SU-DHL-6 (cell line): Measurements from ENCODE around the gene ARMC9.

ENCODE experiments used
- H2AFZ ChIP-seq: fragments of 200-600 bp; sonication (generic); 2 replicates; pipeline ENCODE4 v1.6.1; 2014; ENCODE audit warnings: low read depth, mild to moderate bottlenecking, moderate library complexity, mixed read lengths, antibody characterized with exemption, low read length; ENCODE audit not compliant: severe bottlenecking
- H3F3A ChIP-seq: fragments of 200-600 bp; shearing (Covaris generic); 2 replicates; pipeline ENCODE4 v1.6.0; 2016; ENCODE audit warnings: antibody characterized with exemption, mild to moderate bottlenecking; ENCODE audit not compliant: insufficient read depth
- H3K27ac ChIP-seq: fragments of 200-600 bp; sonication (generic); 2 replicates; pipeline ENCODE4 v1.5.1; 2016; ENCODE audit warnings: low read depth, mild to moderate bottlenecking, low read length, moderate library complexity, mixed read lengths
- H3K27me3 ChIP-seq: fragments of 200-600 bp; sonication (generic), shearing (Covaris generic); 2 replicates; pipeline ENCODE4 v1.6.0; 2014; ENCODE audit warnings: mild to moderate bottlenecking, low read length
- H3K36me3 ChIP-seq: fragments of 200-600 bp; sonication (generic); 2 replicates; pipeline ENCODE4 v1.6.1; 2014; ENCODE audit warnings: mild to moderate bottlenecking, low read length, mixed read lengths
- H3K4me2 ChIP-seq: fragments of 300-600, 200-600 bp; shearing (Covaris generic), sonication (generic); 2 replicates; pipeline ENCODE4 v1.6.0; 2014; ENCODE audit warnings: low read length, low read depth, mild to moderate bottlenecking; ENCODE audit not compliant: poor library complexity, severe bottlenecking
- H3K4me3 ChIP-seq: fragments of 200-600 bp; sonication (generic); 2 replicates; pipeline ENCODE4 v1.5.1; 2014; ENCODE audit warnings: antibody characterized with exemption, low read length, mild to moderate bottlenecking, mixed read lengths; ENCODE audit not compliant: insufficient read depth, poor library complexity, severe bottlenecking
- H3K79me2 ChIP-seq: fragments of 200-600 bp; sonication (generic); 2 replicates; pipeline ENCODE4 v1.6.1; 2014; ENCODE audit warnings: mild to moderate bottlenecking, low read length, moderate library complexity; ENCODE audit not compliant: insufficient read depth
- H3K9ac ChIP-seq: fragments of 200-600 bp; sonication (generic); 2 replicates; pipeline ENCODE4 v1.7.0; 2014; ENCODE audit warnings: mild to moderate bottlenecking, low read length
- H3K9me2 ChIP-seq: fragments of 200-600 bp; sonication (generic); replicated peaks from 2 replicates; pipeline ENCODE4 v1.6.1; 2014; ENCODE audit warnings: low read length; ENCODE audit not compliant: insufficient read depth
- H3K9me3 ChIP-seq: fragments of 200-600 bp; sonication (generic); 2 replicates; pipeline ENCODE4 v1.6.1; 2014; ENCODE audit warnings: low read length, mixed read lengths; ENCODE audit not compliant: insufficient read depth
- H4K20me1 ChIP-seq: fragments of 200-600 bp; sonication (generic); 2 replicates; pipeline ENCODE4 v1.6.1; 2014; ENCODE audit warnings: low read depth, mild to moderate bottlenecking, antibody characterized with exemption, low read length, moderate library complexity, mixed read lengths
- EZH2phosphoT487 ChIP-seq: fragments of 200-600 bp; sonication (generic), shearing (Covaris generic); conservative IDR thresholded peaks from 2 replicates; pipeline ENCODE4 v1.6.1; 2018; ENCODE audit warnings: mild to moderate bottlenecking, antibody characterized with exemption, low read length, moderate library complexity, mixed read lengths
- TF ChIP-seq, protein P1 (sequence below): fragments of 200-600 bp; sonication (generic); IDR thresholded peaks from one replicate; pipeline ENCODE4 v1.5.1; 2017; ENCODE audit warnings: antibody characterized with exemption, mild to moderate bottlenecking, low read length, moderate library complexity; ENCODE audit not compliant: insufficient read depth, poor library complexity, severe bottlenecking

Gene ARMC9

DNA sequence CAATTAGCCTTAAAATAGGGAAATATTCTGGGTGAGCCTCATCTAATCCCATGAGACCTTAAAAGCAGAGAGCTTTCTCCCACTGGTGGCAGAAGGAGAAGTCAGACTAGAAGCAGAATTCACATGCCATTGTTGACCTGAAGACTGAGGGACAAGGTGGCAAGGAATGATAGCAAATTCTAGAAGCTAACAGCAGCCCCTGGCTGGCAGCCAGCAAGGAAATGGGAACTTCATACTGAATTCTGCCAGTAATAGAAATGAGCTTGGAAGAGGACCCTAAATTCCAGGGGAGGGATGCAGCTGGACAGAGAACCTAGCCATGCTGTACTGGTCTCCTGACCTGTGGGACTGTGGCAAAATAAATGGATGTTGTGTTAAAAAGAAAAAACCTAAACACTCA is 216.6 kb downstream of the ARMC9 start:
- Histone ChIP-seq H3K4me3 (no peak overlapping the region), H3K79me2 (no peaks in the 10 kb centered on the region), H3K4me2 (no peak overlapping the region), H4K20me1 (no peaks in the 10 kb centered on the region), H3F3A (peaks cover 6% of the 10 kb centered on the region; the same call in 1 of the 2 replicates), H3K9ac (no peak overlapping the region), H2AFZ (no peak overlapping the region), H3K9me3 (peaks cover 4% of the 10 kb centered on the region; the same call in 1 of the 2 replicates), H3K27ac (no peak overlapping the region), H3K9me2 (no peaks in the 10 kb centered on the region), H3K36me3 (no peaks in the 10 kb centered on the region; the same call in 1 of the 2 replicates), H3K27me3 (no peaks in the 10 kb centered on the region)
- no peak for TF ChIP-seq EZH2phosphoT487
- TF ChIP-seq, protein P1, sequence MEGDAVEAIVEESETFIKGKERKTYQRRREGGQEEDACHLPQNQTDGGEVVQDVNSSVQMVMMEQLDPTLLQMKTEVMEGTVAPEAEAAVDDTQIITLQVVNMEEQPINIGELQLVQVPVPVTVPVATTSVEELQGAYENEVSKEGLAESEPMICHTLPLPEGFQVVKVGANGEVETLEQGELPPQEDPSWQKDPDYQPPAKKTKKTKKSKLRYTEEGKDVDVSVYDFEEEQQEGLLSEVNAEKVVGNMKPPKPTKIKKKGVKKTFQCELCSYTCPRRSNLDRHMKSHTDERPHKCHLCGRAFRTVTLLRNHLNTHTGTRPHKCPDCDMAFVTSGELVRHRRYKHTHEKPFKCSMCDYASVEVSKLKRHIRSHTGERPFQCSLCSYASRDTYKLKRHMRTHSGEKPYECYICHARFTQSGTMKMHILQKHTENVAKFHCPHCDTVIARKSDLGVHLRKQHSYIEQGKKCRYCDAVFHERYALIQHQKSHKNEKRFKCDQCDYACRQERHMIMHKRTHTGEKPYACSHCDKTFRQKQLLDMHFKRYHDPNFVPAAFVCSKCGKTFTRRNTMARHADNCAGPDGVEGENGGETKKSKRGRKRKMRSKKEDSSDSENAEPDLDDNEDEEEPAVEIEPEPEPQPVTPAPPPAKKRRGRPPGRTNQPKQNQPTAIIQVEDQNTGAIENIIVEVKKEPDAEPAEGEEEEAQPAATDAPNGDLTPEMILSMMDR = no peak

DNA sequence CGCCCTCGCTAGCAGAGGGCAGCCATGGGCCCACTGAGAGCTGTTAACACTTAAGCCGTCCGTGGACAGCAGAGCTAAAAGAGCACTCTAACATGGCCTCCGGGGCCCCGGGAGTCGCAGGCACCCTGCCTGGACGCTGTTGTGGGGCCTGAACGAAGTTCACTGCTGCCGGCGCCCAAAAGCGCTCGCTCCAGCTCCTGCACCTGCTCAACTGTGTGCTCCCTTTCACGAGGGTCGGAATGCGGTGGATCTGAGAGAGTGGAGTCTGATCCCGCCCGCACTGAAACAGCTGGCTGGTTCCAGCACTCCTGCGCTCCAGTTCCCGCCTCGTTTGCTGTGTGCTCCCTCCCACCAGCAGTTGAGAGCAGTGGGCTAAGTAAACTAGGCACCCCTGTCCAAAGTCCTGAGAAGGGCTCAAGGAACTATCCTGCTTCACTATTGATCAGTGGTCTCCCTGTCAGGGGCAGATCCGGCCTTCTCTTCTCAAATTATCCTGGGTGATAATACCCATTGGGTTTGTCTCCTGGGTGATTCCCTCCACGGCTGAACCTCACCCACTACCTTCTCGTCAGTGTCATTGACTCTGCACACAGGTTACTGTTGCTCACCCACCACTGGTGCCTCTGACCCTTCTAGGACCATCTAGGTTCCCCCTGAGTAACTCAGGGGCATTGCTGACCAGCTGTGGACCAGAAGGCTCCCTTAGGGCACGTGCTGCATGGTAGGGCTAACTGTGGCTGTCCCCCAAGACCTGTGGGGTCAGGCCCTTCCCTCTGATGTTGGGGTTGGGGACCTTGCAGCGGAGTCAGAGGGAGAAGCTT is 220.6 kb downstream of the ARMC9 start:
- TF ChIP-seq, protein P1 = no peak
- TF ChIP-seq EZH2phosphoT487 = no peak
- Histone ChIP-seq H4K20me1 (no peaks in the 10 kb centered on the region), H3K36me3 (no peaks in the 10 kb centered on the region), H3K27ac (no peak overlapping the region), H3K4me2 (no peak overlapping the region), H3F3A (no peaks in the 10 kb centered on the region), H2AFZ (no peak overlapping the region), H3K9me2 (no peaks in the 10 kb centered on the region), H3K9me3 (no peaks in the 10 kb centered on the region), H3K79me2 (no peaks in the 10 kb centered on the region), H3K4me3 (no peak overlapping the region), H3K9ac (no peak overlapping the region), H3K27me3 (no peaks in the 10 kb centered on the region)

DNA sequence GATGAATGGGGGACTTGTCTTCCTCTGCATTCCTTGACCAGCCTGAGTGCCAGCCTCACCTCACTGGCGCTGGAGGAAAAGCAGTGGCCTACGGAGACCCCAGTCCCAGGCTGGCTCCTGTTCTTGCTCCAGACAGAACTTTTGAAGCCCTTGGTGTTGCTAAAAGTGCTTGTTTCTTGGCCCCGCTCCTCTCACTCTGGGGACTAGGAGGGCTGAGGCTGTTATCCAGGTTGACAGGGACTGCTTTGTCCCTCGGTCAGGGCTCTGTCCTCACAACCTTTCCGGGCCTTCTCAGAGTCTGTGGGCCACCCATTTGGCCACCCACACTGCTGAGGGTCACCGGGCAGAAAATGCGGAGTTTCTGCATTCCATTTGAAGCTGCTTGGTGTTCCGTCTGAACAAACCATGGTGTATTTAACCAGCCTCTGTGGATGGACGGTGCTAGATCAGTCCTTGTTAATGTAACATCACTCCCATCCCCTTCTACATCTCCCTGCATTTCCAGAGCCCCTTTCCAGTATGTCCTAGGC is 222.7 kb downstream of the ARMC9 start:
- Histone ChIP-seq H3K9me2 (no peaks in the 10 kb centered on the region), H4K20me1 (no peaks in the 10 kb centered on the region), H3K4me2 (no peak overlapping the region), H3K4me3 (no peak overlapping the region), H2AFZ (no peak overlapping the region), H3K27ac (no peak overlapping the region), H3K9ac (no peak overlapping the region), H3K27me3 (no peaks in the 10 kb centered on the region), H3K36me3 (no peaks in the 10 kb centered on the region), H3F3A (no peaks in the 10 kb centered on the region), H3K79me2 (no peaks in the 10 kb centered on the region), H3K9me3 (no peaks in the 10 kb centered on the region)
- TF ChIP-seq EZH2phosphoT487 = no peak
- TF ChIP-seq, protein P1 = no peak
